Measurements from ENCODE around the gene API5.
"Not testable (repeated sequence)": the region's sequence is repeated elsewhere in the genome, so short reads cannot be mapped to it uniquely, and the experiment has no call there.

The API5 gene

GRCh38 chr11:43311791-43312607, at the start of gene API5:
API5 (plus strand) TSS chr11:43311996; CDS start chr11:43312128, 132 bp downstream.
- DNase-seq = peak; percentile 77

GRCh38 chr11:43267856-43268580, 43.8 kb upstream of the API5 start:
- no peak for DNase-seq

DNA sequence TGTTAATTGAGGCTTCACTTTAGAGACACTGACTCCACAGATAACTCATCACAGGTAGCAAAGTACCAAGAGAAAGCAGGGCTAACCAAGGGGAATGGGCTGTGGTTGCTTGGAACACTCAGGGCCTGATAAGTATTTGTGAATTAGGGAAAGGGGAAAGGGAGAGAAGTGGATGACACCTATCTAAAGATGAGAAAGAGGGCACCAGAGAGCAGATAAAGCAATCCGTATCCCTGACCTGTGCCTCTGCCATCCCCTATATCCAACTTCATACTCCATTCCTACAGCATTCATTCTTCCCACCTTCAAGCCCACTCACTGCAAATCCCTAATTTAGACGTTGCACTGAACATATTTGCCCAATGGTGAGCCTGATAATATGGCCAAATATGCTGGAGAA, 43.0 kb upstream of the API5 start:
- DNase-seq = no peak

- no peak for DNase-seq
Measured at GRCh38 chr11:43269254-43269918, 42.4 kb upstream of the API5 start.

GRCh38 chr11:43270468-43270867, 41.3 kb upstream of the API5 start:
- no peak for DNase-seq

DNA sequence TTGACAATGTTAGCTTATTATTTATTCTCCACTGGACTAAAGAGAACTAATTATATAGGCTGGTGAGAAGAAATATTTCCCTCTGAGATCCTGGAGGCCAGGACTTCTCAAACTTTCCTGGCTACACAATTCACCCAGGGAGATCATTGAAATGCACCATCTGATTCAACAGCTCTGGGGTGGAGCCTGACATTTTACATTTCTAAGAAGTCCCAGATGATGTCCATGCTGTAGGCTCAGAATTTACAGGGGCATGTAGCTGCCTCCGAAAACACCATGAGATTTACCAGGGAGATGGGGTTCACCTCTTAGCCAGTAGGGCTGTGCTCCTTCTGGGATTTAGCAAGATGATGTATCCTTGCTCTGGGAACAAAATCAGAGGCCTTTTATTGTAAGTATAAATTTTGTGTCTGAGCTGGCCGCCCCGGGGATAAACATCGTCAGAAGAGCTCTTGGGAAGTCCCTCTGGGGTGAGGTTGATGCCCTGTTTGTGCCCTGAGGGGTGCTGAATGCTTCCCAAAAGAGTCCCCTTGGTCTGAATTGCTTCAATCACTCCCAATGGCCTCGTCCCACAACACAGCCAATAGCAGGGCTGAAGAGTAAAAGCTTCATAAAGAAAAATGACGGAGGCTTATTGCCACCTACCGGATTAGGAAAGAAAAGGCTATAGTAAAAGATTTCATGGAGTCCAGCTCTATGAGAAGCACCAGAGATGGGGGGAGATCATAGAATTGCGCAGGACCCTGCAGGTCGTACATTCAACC, 33.4 kb upstream of the API5 start:
- DNase-seq = no peak

DNA sequence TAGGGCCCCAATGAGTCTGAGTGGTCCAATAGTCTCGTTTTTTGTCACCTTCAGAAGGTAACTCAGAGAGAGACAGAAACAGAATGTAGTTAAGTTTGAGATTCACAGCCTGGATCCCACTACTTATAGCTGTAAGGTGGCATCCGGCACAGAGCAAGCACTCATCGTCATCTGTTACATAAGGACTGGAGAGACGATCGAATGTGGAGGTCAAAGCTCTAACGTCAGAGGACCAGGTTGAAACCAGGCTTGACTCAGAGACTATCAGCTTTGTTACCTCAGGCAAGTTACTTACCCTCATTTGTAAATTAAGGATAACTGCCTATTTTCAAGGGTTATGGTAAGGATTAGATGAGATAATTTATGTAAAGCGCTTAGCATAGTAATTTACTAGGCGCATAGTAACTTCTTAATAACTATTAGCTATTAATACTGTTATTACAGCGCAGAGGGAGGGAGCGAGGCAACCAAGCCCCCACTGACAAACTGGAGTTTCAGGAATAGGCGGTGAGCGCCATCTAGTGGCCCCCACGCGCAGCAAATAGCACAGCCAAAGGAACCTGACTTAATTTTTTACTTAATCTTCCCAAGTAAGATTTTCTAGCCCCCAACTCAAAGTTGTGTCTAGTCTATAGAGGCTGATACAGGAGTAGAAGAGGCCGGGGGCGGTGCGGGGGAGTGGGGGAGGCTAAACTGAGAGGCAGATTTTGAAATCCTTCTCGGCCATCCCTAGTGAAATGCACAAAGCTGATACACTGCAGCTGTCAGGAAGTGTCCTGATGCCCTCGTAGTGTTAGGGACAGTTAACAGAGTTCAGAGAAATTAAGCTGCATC, 29.0 kb upstream of the API5 start:
- DNase-seq = no peak

DNA sequence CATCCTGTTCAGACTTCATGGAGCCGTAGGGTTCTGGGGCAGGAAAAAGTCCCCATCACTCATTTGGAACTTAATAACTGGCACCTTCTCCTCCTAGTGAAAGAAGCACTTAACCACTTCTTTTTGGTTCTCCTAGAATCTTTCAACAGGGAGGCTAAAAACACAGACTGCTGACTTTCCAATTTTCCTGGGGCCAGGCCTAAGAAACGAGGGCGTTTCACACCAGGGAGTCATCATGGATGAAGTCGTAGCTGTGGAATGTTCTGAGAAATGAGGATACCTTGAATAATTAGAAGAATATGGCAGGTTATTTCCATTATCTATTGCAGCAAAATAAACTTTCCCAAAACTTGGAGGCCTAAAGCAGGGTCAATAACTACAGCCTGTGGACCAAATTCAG, 26.0 kb upstream of the API5 start:
- no peak for DNase-seq

DNA sequence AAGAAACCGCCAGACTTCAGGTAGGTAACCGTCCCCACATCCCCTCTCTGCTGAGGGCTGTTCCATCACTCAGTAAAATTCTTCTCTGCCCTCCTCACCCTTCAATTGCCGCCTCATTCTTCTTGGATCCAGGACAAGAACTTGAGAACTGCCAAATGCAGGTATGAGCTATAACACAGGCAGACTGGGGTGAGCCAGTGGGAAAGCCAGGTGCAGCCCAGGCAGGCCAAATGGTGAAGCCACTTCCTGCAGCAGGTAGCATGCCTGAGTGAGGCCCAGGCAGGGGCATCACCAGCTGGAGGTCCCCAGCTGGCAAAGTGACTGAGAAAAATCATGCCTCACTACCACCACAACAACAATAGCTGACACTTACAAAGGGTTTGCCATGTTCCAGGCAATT, 22.4 kb upstream of the API5 start:
- no peak for DNase-seq

DNA sequence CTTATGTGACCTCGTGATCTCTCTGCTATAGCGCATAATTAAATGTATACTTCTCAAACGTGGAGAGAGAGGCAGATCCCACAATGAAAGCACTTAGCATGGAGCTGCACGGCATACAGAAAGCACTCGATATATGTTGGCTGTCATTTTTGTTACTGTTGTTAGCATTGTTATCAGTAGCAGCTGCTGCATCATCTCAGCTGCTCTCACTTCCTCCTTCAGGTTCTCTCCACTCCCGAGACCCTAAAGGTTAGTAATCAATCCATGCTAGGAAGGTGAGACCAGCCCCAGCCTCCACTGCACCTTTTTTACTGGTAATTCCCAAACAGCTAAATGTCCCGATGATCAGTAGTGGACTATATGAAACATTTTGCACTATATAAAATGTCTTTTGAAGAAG, 13.4 kb upstream of the API5 start:
- no peak for DNase-seq

- no peak for DNase-seq
Measured at GRCh38 chr11:43315966-43316365, 4.2 kb downstream of the API5 start.

GRCh38 chr11:43316451-43316850, 4.7 kb downstream of the API5 start:
- DNase-seq = no peak

DNA sequence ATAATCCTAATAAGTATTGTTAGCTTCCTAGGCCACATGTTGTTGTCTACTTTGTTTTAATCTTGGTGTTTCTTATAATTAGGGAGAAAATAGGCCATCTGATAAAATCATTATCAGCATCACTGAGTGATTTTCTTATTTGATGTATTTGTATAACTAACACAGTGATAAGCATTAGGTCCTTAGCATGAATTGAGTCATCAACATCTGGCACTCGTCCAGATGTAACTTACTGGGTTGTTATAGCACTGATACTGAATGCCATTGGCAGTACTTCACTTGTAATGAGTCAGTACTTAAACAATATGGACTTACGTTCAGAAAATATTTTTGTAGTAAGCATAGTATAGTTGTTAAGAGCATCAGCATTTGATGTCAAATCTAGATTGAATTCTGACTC, 16.2 kb downstream of the API5 start:
- no peak for DNase-seq

DNA sequence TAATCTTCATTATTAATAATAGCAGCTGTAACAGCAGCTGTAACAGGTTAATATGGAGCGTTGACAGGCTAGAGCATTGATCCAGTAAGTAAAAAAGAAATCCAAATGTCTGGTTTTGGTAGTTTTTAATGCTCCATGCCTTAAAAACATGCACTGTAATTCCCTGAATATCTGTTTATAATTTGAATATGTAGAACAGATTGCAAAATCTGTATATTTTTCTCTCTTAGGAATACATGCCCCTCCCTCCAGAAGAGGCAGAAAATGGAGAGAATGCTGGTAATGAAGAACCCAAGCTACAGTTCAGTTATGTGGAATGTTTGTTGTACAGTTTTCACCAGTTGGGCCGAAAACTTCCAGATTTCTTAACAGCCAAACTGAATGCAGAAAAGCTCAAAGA, 16.7 kb downstream of the API5 start:
- DNase-seq = no peak

- DNase-seq = no peak
Measured at GRCh38 chr11:43341159-43341558, 29.4 kb downstream of the API5 start.

- not testable (repeated sequence) for DNase-seq
Measured at GRCh38 chr11:43351426-43351825, 39.6 kb downstream of the API5 start.

DNA sequence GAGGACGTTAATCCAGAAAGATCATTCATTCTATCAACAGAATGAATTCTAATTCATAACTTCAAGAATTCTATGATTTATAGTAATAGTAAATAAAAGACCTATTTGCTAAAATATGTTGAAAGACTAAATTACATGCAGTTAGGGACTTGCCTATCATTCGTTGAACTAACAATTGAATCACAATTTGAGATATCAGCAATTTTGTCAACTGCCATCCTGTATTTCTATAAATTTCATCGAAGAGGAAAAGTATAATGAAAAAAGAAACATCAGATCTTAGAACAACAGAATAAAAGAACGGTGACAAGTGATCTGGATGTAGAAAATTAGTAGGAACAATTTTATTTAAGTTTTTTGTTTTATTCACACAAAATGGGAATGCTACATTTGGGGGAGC, 42.5 kb downstream of the API5 start:
- DNase-seq = no peak

DNA sequence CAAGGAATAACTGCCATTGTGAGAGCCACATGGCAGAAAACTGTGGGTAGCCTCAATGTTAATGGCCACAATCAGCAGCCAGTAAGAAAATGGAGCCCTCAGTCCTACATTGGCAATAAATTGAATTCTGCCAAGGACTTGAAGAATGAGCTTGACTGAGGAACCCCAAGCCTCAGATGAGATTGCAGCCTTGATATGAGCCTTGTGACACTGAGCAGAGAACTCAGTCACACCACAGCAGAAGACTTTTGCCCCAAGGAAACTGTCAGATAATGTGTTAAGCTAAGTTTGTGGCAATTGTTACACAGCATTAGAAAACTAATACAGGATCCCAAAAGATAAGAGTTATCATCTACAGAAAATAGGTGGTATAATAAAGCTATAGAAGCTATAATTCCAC, 44.5 kb downstream of the API5 start:
- DNase-seq = no peak

DNA sequence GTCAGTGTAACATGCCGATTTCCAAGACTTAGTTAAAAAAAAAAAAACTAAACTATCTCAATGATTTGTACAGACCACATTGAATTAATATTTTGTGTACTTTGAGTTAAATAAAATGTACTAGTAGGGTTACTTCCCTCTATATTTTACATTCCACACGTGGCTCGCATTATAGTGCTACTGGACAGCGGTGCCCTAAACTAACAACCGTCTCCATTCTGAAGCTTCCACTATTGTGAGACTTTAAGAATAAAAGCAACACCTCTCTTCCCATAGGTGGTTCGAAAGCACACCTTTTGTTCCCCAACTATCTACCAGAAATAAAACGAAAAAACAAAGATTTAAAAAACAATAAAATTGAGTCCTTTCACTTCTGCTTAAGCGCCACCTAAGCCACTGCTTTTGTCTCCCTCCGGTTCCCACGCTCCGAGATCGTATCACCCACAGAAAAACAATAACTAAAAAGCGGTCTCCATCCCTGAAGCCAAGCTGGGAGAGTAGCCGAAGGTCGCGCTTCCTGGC, 46.5 kb downstream of the API5 start:
- no peak for DNase-seq

DNA sequence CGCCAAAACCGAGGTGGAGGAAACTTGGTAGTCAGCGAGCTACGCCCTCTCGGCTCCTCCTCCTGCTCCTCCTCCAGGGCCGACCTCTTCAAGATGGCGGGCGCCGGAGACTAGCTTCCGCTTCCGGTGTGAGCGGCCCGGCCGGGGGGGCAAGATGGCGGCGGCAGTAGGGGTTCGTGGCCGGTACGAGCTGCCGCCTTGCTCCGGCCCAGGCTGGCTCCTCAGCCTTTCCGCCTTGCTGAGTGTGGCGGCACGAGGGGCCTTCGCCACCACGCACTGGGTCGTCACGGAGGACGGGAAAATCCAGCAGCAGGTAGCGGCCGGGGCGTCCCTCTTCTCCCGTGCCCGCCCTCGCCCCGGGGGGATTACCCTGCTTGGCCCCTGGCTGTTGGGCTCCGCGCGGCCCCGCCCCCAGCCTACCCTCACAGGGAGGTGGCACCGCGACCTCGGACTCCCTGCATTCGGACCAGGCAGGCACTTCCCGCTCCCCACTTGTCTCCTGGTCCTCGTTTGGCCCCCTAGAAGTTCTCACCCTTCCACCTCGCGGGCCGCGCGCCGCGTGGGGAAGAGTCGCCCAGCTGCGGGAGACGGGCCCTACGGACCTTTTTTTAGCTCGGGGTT, 47.1 kb downstream of the API5 start, which contains the start of gene TTC17:
Gene TTC17, plus strand, starts transcription at position 120 of the 621 bp plus-strand sequence. Its CDS starts 35 bp downstream, at position 155.
- DNase-seq = peak; percentile 68

DNA sequence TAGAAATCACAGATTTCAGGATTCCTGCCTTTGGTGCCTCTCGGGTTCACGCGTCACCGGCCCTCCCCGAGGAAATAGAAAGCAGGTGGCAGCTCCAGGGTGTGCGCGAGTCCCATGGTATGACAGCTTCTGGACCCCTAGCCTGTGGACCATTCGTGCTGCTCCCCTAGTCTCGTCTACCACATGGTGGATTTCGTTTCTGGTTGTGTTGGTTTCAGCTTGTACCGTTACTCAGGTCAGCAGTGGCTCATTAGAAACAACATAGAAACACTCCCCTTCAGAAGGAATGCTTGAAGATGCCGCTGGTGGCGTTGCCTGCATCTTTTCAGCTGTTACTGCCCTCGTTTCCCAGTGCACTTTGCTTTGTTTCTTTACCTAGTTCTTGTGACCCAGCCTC, 47.6 kb downstream of the API5 start:
- DNase-seq = no peak
